Ectodermal cell (in vitro differentiated cells): ENCODE data around the gene SHISAL1.
A peak's percentile ranks its signal among the peaks of the same experiment; 100 is the strongest.
"Not testable (repeated sequence)": the region's sequence is repeated elsewhere in the genome, so short reads cannot be mapped to it uniquely, and the experiment has no call there.

Source experiments
- H3K27ac ChIP-seq: 2 replicates; pipeline ENCODE4 v1.7.0; 2013; ENCODE audit warnings: mild to moderate bottlenecking, low read depth, low read length; ENCODE audit not compliant: insufficient read depth, poor library complexity, severe bottlenecking
- H3K27me3 ChIP-seq: 2 replicates; pipeline ENCODE4 v1.7.0; 2013; ENCODE audit warnings: mild to moderate bottlenecking, low read length; ENCODE audit not compliant: insufficient read depth, control insufficient read depth, poor library complexity, severe bottlenecking
- H3K36me3 ChIP-seq: one replicate; pipeline ENCODE4 v1.7.0; 2013; ENCODE audit warnings: low read length; ENCODE audit not compliant: control insufficient read depth, insufficient read depth
- H3K4me1 ChIP-seq: one replicate; pipeline ENCODE4 v1.7.0; 2013; ENCODE audit warnings: low read length; ENCODE audit not compliant: control insufficient read depth, insufficient read depth
- H3K4me3 ChIP-seq: 2 replicates; pipeline ENCODE4 v1.7.0; 2013; ENCODE audit warnings: low read depth, low read length, control low read depth; ENCODE audit not compliant: insufficient read depth
- H3K9me3 ChIP-seq: 2 replicates; pipeline ENCODE4 v1.7.0; 2013; ENCODE audit warnings: mild to moderate bottlenecking, low read length, moderate library complexity; ENCODE audit not compliant: control insufficient read depth
- WGBS, 2 experiments: methylation state at CpG; one replicate each; pipeline ENCODE4 v1.1.7; 2013; ENCODE audit warnings: missing lambda C conversion rate in 2 of 2; 5-methylcytosine and 5-hydroxymethylcytosine counted together

SHISAL1 gene

DNA sequence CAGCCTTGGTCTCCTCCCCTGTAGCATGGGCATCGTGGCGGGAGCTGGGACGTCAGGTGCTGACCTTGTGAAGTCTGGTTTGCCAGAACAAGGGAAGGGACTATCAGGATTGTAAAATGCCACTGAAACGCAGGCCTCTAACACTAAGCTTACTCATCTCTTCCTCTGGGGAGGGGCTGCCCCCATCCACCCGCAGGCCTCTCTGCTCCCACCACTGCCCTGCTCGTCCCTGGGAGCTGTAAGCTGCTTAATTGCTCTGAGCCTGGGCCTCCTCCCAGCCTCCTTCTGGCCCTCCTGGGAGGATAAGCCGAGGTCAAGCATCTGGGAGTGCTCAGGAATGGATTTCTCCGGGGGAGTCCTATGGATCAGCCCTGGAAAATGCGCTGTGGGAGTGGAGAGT is 8.4 kb downstream of the SHISAL1 start:
- no peaks in the 10 kb centered on the region for H3K36me3 ChIP-seq
- WGBS, 2 experiments, result 61 to 64% methylated on average over 9 of the region's 9 CpGs
- no peaks in the 10 kb centered on the region for H3K9me3 ChIP-seq
- no peak overlapping the region for H3K27ac ChIP-seq
- H3K4me1 ChIP-seq, result peaks cover 15% of the 10 kb centered on the region
- no peaks in the 10 kb centered on the region for H3K27me3 ChIP-seq
- H3K4me3 ChIP-seq, result no peak overlapping the region

DNA sequence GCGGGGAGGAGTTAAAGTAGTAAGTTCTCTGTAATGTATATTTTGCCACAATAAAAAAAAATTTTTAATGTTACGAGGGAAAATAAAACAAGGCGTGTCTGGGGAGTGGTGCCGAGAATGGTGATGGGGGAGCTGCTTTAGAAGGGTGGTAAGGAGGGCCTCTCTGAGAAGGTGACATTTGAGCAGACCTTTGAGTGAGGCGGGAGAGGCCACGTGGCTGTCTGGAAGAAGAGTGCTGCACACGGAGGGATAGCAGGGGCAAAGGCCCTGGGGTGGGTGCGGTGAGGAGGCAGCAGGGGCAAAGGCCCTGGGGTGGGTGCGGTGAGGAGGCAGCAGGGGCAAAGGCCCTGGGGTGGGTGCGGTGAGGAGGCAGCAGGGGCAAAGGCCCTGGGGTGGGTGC is 10.4 kb downstream of the SHISAL1 start:
- not testable (repeated sequence) for H3K9me3 ChIP-seq, H3K4me3 ChIP-seq, H3K36me3 ChIP-seq, H3K27ac ChIP-seq, H3K27me3 ChIP-seq
- 94% methylated on average over 6 of the region's 10 CpGs for WGBS, 2 experiments
- peaks cover 35% of the 10 kb centered on the region for H3K4me1 ChIP-seq

DNA sequence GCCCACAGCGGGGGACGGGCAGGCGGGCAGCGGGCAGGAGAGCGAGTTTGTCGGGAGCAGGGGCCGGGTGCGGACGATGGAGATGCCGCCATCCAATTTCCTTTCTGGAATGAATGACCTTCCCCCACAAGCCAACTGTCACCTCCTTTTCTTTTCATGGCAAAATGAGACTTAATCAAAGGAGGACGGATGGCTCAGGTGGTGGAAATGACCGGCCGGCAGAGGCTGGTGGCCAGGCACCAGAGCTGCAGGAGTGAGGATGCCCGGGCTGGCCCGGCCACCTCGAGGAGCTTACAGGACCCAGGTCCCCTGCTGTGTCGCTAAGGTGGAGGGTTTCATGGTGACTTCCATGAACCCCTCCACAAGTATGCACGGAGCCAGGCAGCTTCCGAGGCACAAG is 11.7 kb downstream of the SHISAL1 start:
- peaks cover 38% of the 10 kb centered on the region for H3K4me1 ChIP-seq
- no peak overlapping the region for H3K4me3 ChIP-seq
- H3K9me3 ChIP-seq, result no peaks in the 10 kb centered on the region
- H3K36me3 ChIP-seq, result no peaks in the 10 kb centered on the region
- no peak overlapping the region for H3K27ac ChIP-seq
- no peaks in the 10 kb centered on the region for H3K27me3 ChIP-seq
- WGBS, 2 experiments, result 89 to 90% methylated on average over 19 of the region's 19 CpGs

DNA sequence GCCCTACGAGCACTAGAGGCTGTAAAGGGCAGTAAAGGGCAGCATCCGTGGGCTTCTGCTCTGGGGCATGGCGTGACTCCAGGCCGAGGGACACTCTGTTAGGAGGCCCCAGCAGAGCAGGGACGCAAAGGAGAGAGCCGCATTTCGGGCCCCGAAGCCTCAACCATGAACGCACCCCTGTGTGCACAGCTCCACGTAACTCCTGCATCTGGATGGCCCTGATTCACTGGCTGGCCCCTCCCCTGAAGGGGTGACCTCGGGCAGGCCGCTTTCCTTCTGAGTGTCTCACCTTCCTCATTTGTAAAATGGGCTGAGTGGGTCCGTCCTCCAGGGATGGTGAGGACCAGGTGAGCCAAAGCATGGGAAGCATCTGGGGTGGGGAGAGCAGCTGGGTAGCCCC is 13.6 kb downstream of the SHISAL1 start:
- H3K36me3 ChIP-seq, result no peaks in the 10 kb centered on the region
- H3K9me3 ChIP-seq, result peaks cover 5% of the 10 kb centered on the region
- no peaks in the 10 kb centered on the region for H3K27me3 ChIP-seq
- H3K4me1 ChIP-seq, result peaks cover 30% of the 10 kb centered on the region
- H3K27ac ChIP-seq, result no peak overlapping the region
- H3K4me3 ChIP-seq, result no peak overlapping the region
- 80% methylated on average over 13 of the region's 13 CpGs for WGBS, 2 experiments

DNA sequence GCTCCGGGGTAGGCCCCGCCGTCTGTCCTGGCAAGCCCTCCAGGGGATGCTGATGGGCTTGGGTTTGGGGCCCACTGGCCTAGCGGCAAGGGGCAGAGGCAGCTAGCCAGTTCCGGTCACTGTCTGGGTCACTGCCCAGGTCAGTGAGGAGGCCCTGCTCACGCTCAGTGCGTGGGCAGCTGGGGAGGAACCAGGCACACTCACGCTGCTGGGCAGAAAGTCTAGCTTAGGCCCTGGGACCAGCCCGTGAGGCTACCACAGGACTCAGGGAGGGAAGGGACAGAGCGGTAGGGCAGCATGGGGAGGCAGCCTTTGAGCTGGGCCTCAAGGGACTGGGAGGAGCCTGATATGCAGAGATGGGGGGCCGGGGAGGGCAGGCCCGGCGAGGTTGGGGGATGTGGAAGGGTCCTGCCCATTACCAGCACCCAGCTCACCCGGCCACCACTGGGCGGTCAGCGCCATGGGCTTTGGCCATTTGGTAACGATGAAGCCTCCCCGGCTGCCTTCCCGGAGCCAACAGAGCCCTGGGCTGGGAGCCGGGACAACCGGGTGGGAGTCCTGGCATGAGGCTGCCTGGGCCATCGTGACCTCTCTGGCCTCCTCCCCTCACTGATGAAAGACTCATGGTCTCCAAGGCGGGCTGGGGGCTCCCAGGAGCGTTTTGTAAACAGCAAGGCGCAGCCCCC is 14.2 kb downstream of the SHISAL1 start:
- H3K4me1 ChIP-seq, result peaks cover 30% of the 10 kb centered on the region
- no peaks in the 10 kb centered on the region for H3K27me3 ChIP-seq
- H3K4me3 ChIP-seq, result no peak overlapping the region
- peaks cover 5% of the 10 kb centered on the region for H3K9me3 ChIP-seq
- H3K36me3 ChIP-seq, result no peaks in the 10 kb centered on the region
- peak overlapping the region; percentile 26 for H3K27ac ChIP-seq
- WGBS, 2 experiments, result 81 to 83% methylated on average over 25 of the region's 25 CpGs

DNA sequence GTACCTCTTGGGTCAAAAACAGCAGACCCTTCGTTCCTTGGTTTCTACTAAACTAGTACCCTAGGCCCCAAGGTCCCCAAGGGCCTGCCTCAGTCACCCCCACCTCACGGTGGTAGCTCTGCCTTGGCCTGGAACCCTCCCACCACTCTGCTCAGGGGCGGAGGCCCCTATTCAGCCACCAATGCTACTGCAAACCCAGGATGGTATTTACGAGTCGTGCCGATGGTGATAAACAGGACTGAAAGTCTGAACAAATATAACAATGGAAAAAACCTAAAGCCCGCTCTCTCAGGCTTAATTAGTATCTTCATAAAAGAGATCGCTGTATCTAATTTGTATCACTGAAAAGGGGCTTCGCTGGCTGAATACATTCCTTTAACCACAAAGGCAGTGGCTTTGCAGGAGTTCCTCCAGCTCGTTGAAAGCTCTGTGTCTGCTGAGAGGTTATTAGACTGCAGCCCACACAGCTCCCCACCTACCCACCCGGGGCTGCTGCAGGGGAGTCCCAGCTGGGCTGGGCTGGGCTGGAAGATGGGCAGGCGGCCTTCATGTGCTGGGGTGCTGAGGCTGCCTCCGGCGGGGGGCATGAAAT is 15.2 kb downstream of the SHISAL1 start:
- Histone ChIP-seq H3K4me3 (no peak overlapping the region), H3K27ac (peak overlapping the region; percentile 63), H3K9me3 (peaks cover 5% of the 10 kb centered on the region), H3K4me1 (peaks cover 38% of the 10 kb centered on the region), H3K36me3 (no peaks in the 10 kb centered on the region), H3K27me3 (no peaks in the 10 kb centered on the region)
- 48% methylated on average over 14 of the region's 14 CpGs for WGBS, 2 experiments

DNA sequence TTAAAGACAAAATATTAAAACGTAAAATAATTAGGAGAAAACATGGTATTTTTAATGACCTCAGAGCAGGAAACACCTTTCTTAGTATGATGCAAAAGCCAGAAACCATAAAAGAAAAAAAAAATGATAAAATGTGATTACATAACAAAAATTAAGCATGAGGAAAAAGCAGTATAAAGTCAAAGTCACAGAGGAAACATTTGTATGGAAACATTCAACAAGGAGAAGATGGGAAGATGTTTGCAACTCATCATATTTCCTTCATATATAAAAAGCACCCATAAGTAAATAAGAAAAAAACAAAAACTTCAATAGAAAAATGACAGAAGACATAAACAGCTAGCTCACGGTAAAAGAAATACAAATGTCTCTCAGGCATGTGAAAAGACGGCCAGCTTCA is 17.3 kb downstream of the SHISAL1 start:
- peaks cover 48% of the 10 kb centered on the region for H3K4me1 ChIP-seq
- no peaks in the 10 kb centered on the region for H3K36me3 ChIP-seq
- H3K27ac ChIP-seq, result no peak overlapping the region
- peaks cover 5% of the 10 kb centered on the region for H3K9me3 ChIP-seq
- 94 to 97% methylated on average over 2 of the region's 3 CpGs for WGBS, 2 experiments
- H3K4me3 ChIP-seq, result no peak overlapping the region
- H3K27me3 ChIP-seq, result no peaks in the 10 kb centered on the region

DNA sequence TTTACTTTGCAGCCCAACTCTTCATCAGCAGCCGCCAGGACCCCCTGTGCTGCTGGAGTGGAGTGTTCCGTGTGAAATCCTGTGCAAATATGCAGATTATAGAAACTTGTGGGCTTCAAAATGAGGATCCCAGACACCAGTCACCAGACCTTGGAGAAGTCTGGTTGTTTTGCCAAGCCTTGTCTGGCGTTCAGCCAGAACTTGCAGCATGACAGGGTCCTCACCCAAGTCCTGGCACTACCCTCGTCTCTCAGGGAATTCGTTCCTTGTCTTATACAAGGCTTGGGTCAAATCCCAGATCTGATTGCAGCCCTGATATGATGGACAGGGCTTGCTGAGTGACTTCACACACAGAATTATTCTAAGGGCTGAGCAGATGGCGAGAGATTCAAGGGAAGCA is 18.9 kb downstream of the SHISAL1 start:
- 95 to 97% methylated on average over 6 of the region's 6 CpGs for WGBS, 2 experiments
- peaks cover 40% of the 10 kb centered on the region for H3K4me1 ChIP-seq
- H3K27me3 ChIP-seq, result no peaks in the 10 kb centered on the region
- H3K27ac ChIP-seq, result no peak overlapping the region
- no peak overlapping the region for H3K4me3 ChIP-seq
- H3K36me3 ChIP-seq, result no peaks in the 10 kb centered on the region
- peaks cover 5% of the 10 kb centered on the region for H3K9me3 ChIP-seq

DNA sequence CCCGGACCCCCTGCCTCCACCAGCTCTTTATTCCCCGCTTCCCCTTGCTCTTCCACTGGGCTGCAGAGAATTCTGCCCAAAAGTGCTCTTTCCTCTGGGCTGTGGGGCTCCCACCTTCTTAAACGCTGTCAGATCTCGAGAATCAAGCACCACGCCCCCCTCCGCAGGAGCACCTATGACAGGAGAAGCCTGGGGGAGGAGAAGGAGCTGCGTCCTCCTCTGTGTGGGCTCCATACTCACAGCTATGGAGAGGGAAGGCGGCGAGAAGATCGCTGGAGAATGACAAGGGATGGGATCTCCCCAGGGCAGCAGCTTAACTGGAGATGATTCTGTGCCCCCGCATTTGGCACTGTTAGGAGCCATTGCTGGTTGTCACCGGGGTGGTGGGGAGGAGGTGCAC is 19.7 kb downstream of the SHISAL1 start:
- Histone ChIP-seq H3K9me3 (peaks cover 5% of the 10 kb centered on the region), H3K27ac (no peak overlapping the region), H3K4me3 (no peak overlapping the region), H3K36me3 (no peaks in the 10 kb centered on the region), H3K4me1 (peaks cover 32% of the 10 kb centered on the region), H3K27me3 (no peaks in the 10 kb centered on the region)
- WGBS, 2 experiments, result 81 to 82% methylated on average over 12 of the region's 12 CpGs

DNA sequence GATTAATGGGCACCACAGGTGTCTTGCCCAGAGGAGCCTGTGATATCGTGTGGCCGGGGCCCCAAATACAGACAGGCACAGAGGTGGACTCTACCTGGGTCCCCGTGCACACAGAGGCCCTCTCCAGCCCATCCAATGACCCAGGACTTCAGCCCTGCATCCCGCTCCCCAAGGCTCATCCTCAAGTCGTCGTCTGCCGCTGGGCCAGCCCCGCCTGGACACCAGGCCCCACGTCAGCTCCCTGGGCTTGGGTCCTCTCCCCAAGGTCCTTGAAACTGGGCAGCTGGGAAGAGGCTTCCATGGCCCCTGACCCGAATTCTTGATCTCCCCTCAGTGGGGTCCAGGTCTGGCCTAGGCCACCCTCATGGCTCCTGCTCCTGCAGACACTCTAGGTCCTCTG is 20.2 kb downstream of the SHISAL1 start:
- H3K4me1 ChIP-seq, result peaks cover 31% of the 10 kb centered on the region

More for the DNA sequence above, 20.2 kb downstream of the SHISAL1 start:
- Histone ChIP-seq H3K27ac (no peak overlapping the region), H3K27me3 (no peaks in the 10 kb centered on the region), H3K36me3 (no peaks in the 10 kb centered on the region), H3K4me3 (no peak overlapping the region), H3K9me3 (peaks cover 5% of the 10 kb centered on the region)
- WGBS, 2 experiments, result 89 to 91% methylated on average over 10 of the region's 10 CpGs
